D721Med (cell line): Measurements from ENCODE around the gene HECW1.
"Not testable (repeated sequence)": the region's sequence is repeated elsewhere in the genome, so short reads cannot be mapped to it uniquely, and the experiment has no call there.

Experiments used
- DNase-seq: peaks from one replicate; pipeline ENCODE4 v3.0.0; 2011; ENCODE audit warnings: low spot score; ENCODE audit not compliant: insufficient read length
- FAIRE-seq: peaks from 2 replicates; lab custom pipeline; 2011; peaks lifted over from hg19 to GRCh38; lab: Jason Lieb, UNC
- TF ChIP-seq, protein P1 (sequence below): IDR thresholded peaks from 2 replicates; pipeline ENCODE4 v1.5.1; 2012; ENCODE audit warnings: mild to moderate bottlenecking, control low read depth; ENCODE audit not compliant: insufficient read depth; ENCODE audit errors: missing control alignments

HECW1 gene

DNA sequence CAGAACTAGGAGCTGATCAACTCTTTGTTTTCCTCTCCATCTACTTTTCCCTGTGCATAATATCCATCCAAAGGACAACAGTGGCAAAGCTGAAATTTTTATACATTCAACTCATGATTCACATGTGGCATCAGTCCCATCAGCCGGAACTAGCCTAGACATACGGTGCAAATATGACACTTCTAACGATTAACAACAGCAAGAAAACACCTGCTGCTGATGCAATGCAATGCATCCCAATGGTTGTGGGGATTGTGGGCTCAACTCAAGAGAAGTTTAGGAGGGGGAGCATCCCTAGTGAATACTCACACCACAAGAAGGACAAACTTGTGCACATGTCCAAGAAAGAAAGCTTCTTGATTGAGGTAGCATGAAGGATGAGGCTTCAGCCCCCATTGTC is 449.9 kb downstream of the HECW1 start:
- FAIRE-seq (no peak), DNase-seq (no peak)
- TF ChIP-seq, protein P1, sequence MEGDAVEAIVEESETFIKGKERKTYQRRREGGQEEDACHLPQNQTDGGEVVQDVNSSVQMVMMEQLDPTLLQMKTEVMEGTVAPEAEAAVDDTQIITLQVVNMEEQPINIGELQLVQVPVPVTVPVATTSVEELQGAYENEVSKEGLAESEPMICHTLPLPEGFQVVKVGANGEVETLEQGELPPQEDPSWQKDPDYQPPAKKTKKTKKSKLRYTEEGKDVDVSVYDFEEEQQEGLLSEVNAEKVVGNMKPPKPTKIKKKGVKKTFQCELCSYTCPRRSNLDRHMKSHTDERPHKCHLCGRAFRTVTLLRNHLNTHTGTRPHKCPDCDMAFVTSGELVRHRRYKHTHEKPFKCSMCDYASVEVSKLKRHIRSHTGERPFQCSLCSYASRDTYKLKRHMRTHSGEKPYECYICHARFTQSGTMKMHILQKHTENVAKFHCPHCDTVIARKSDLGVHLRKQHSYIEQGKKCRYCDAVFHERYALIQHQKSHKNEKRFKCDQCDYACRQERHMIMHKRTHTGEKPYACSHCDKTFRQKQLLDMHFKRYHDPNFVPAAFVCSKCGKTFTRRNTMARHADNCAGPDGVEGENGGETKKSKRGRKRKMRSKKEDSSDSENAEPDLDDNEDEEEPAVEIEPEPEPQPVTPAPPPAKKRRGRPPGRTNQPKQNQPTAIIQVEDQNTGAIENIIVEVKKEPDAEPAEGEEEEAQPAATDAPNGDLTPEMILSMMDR = no peak

DNA sequence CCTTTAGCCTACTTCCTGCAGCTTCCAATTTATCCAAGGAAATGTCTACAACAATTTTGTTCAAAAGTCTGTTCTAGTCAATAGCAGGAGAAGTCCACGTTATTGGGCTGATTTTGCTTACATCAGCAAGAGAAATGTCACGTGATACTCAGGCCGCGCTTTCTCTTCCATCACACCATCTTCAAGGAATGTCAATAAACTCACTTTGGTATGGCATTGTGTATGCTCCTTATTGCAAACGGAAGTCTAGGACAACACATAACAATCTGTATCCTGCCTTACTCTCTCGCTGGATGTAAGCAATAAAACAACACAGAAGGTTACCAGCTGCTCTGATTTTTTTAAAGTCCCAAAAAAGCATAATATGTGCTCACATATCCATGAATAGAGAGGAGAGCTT is 453.3 kb downstream of the HECW1 start:
- TF ChIP-seq, protein P1 = no peak
- FAIRE-seq = no peak
- no peak for DNase-seq

DNA sequence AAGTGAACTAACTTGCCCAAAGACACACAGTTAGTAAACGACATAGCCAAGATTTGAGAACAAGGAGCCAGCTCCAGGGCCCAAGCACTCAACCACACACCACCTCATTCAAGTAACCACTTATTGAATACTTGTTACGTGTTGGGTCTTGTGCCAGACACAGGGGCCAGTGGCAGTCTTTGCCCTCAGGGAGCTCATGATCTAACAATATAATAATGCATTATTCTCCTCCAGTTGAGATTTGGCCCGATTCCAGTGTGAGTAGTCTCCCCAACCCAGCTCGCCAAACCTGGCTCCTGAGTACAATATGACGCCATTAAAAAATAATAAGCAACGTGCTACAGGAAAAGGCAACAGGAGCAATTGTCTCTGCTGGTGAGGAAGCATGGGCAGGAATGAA is 456.1 kb downstream of the HECW1 start:
- FAIRE-seq (no peak), DNase-seq (no peak)
- TF ChIP-seq, protein P1 = no peak

DNA sequence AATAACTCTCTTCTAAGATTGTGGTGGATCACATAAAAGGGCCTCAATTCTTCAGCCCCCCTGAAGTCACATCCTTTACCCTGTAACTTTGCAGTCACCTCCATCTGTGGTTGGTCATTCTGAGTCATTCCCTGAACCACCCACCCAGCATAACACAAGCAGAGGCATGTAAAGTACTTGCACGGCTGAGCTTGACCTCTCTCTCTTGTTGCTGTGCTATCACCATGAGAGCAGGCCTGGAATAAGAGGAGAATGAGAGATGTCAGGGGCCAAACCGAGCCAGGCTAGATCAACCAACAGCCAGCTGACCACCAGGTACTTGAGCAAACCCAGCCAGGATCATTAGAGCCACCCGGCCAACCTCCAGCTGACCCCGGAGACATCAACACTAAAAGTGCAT is 457.0 kb downstream of the HECW1 start:
- no peak for DNase-seq
- TF ChIP-seq, protein P1 = no peak
- no peak for FAIRE-seq

DNA sequence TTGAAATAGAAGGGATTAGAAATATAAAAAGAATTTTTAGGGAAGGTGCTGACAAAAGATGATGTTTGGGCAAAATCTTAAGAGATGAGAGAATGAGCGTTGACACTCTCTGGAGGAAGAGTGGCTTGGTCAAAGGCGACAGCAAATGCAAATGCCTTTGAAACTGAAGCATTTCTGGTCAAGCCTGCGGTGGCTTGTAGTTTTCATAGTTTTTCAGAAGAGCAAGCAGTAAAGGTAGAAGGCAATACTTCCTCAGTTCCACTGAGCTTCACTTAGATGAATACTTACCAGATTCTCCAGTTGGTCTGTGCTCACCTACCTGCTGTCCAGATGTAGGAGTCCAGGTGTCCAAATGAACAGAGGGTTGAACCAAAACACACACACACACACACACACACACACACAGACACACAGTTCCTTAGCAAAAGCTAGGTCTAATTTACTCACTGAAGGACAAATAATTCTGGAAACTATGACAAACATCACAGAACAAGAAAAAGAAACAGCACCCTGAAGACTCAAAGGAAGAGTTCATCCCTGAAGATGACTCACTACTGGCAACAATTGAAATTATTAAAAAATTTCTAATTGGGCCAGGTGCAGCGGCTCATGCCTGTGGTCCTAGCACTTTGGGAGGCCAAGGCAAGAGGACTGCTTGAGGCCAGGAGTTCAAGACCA is 458.4 kb downstream of the HECW1 start:
- DNase-seq (no peak), FAIRE-seq (no peak)
- TF ChIP-seq, protein P1 = no peak

DNA sequence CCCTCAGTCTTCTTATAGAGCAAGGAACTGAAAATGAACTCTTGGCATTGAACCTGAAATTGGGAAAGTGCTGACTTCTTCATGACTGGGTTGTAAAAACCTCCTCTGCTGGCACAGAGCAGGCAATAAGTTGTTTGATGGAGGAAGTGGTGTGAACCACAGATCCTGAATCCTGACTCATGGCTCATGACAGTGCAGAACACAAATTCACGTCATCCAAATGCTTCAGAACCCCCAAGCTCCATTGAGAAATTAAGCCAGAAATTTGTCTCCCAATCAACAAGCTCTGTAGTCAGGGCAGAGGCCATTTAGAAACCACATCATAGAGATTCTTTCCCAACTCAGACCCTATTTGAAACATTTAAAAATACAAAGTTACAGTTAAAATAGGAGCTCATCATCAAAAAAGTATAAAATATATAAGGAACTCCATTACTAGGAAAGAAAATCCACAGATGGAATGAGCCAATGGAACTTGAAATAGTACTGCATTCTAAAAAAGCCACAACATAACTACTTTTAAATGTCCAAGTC is 460.1 kb downstream of the HECW1 start:
- TF ChIP-seq, protein P1 = no peak

DNA sequence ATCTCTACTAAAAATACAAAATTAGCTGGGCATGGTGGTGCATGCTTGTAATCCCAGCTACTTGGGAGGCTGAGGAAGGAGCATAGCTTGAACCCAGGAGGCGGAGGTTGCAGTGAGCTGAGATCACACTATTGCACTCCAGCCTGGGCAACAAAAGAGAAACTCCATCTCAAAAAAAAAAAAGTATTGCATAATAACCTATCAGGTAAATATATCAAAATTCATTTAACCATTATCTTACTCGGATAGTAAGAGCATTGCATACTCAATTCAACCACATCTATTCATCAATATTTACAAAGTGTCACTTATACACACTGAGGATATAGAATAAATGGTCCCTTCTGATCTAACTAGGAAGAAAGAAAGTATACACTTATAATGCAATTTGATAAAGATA is 461.4 kb downstream of the HECW1 start:
- not testable (repeated sequence) for FAIRE-seq, DNase-seq

More for the DNA sequence above, 460.1 kb downstream of the HECW1 start:
- DNase-seq (no peak), FAIRE-seq (no peak)
